Measurements from ENCODE around the gene BOLL.

DNA sequence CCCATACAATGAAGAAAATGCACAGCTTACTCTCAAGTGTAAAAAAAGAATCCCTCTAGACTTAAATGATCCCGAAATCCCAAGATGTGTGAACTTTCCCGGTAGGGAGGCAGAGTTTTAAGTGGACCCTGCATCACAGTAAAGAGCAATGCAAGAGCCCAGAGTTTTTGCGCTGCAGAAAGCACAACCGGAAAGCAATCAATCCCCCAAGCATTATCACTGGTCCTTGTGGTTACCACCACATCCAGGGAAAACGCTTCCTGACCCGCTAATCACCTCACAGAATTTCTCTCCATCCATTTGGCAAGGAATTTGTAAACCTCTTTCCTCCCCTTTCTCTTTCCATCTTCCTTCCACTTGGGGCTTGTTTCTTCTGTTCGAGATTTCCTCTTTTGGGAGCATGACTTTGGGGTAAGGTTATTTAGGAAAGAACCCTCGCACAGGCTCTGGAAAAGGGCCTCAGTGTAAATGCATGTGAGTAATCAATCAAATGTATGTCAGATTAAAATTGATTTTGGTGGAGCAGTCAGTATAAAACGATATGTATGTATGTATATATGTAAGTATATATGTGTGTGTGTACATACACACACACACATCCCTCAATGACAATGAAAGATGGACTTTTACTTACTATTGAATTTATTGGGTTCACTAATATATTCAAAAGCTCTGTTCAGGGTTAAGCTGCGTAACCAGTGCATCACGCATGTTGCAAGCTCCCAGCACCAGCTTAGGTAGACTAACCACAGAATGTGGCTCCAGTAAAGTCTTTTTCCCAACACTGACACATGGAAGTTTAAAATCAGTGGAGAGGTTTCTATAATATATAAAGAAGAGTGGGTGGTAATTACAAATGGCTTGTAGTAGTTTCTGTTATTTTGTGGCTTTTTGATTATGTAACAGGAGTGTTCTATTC is 20.9 kb upstream of the BOLL start:
- TF ChIP-seq POLR2AphosphoS5 (IDR thresholded peaks at IDR 0.05) (no peak), POLR2A (IDR thresholded peaks at IDR 0.05) (no peak), EP300 (IDR thresholded peaks at IDR 0.05; ENCODE audit: low read depth) (no peak)
- TF ChIP-seq, protein P1, sequence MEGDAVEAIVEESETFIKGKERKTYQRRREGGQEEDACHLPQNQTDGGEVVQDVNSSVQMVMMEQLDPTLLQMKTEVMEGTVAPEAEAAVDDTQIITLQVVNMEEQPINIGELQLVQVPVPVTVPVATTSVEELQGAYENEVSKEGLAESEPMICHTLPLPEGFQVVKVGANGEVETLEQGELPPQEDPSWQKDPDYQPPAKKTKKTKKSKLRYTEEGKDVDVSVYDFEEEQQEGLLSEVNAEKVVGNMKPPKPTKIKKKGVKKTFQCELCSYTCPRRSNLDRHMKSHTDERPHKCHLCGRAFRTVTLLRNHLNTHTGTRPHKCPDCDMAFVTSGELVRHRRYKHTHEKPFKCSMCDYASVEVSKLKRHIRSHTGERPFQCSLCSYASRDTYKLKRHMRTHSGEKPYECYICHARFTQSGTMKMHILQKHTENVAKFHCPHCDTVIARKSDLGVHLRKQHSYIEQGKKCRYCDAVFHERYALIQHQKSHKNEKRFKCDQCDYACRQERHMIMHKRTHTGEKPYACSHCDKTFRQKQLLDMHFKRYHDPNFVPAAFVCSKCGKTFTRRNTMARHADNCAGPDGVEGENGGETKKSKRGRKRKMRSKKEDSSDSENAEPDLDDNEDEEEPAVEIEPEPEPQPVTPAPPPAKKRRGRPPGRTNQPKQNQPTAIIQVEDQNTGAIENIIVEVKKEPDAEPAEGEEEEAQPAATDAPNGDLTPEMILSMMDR (IDR thresholded peaks at IDR 0.05), result no peak

Measured in transverse colon (tissue), 4 donors.